ENCODE results near the gene POU4F1.

DNA sequence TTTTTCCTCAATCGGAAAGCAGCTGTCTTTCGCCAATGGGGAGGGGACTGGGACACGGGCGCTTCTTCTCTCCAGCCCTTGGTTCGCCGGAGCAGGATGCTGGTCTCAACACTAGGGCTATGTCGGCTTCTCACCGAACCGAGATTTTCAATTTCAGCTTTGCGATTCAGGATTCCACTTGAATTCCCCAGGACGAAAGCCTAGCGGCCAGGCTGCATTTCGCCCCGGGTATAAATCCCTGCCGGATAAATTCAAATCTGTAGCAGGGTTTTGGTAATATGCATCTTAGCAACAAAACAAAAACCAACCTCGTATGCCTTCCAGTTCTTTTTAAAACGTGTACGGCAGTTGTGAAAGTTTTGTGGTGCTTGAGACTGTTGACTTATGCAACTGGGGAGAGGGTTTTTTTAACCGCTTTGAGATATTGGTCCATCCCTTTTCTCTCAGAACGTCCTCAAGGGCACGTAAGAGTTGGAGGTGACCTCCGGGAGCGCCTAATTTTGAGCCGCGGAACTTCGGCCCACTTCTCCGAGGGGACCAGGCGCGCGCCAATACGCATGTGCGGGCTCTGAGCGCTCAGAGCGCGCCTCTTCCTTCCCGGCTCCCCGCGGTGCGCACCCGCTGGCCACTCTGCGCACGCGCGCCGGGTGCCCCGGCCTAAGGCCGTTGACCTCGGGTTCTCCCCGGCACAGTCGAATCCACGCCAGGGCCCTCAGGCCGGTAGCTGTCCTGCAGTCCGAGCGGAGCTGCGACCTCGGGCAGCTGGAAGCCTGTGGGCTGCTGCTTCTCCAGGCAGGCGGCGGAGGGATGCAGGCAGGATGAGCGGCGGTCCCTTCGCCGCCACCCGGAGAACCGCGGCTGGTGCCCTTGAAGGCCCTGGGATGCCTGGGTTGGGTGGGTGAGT lies 7.6 kb downstream of the POU4F1 start:
- no peak for TF ChIP-seq SIN3A (IDR thresholded peaks at IDR 0.05; ENCODE audit: borderline replicate concordance, insufficient read depth, low read length)
- no peak for TF ChIP-seq POLR2AphosphoS5 (IDR thresholded peaks at IDR 0.05; ENCODE audit: low read depth, low read length)
- TF ChIP-seq, protein P1, sequence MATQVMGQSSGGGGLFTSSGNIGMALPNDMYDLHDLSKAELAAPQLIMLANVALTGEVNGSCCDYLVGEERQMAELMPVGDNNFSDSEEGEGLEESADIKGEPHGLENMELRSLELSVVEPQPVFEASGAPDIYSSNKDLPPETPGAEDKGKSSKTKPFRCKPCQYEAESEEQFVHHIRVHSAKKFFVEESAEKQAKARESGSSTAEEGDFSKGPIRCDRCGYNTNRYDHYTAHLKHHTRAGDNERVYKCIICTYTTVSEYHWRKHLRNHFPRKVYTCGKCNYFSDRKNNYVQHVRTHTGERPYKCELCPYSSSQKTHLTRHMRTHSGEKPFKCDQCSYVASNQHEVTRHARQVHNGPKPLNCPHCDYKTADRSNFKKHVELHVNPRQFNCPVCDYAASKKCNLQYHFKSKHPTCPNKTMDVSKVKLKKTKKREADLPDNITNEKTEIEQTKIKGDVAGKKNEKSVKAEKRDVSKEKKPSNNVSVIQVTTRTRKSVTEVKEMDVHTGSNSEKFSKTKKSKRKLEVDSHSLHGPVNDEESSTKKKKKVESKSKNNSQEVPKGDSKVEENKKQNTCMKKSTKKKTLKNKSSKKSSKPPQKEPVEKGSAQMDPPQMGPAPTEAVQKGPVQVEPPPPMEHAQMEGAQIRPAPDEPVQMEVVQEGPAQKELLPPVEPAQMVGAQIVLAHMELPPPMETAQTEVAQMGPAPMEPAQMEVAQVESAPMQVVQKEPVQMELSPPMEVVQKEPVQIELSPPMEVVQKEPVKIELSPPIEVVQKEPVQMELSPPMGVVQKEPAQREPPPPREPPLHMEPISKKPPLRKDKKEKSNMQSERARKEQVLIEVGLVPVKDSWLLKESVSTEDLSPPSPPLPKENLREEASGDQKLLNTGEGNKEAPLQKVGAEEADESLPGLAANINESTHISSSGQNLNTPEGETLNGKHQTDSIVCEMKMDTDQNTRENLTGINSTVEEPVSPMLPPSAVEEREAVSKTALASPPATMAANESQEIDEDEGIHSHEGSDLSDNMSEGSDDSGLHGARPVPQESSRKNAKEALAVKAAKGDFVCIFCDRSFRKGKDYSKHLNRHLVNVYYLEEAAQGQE (IDR thresholded peaks at IDR 0.05; ENCODE audit: insufficient read depth in 1 of 2, low read depth in 2 of 2, low read length in 2 of 2): no peak
